Measurements from ENCODE around the gene NME4. TPM values are rescaled to one million over a fixed set of nuclear protein-coding genes. Genes with fewer than 3 reads are reported as not detected.
A peak's percentile ranks its signal among the peaks of the same experiment; 100 is the strongest.

The NME4 gene

GRCh38 chr16:445566-445965, 48.6 kb downstream of the NME4 start:
- peak overlapping the region; percentile 68 for H3K23ac ChIP-seq (ENCODE audit: low read depth, low read length, poor library complexity)
- H3K9ac ChIP-seq (ENCODE audit: low read depth, low read length, poor library complexity) = peak overlapping the region; percentile 30
- WGBS, 2 donors (ENCODE audit: extremely low coverage in 2 of 2, insufficient read length in 2 of 2, insufficient replicate concordance in 1 of 2) = no CpG with 5 or more reads among the region's 4 CpGs
- H3K4me1 ChIP-seq (ENCODE audit: control insufficient read depth in 2 of 2, insufficient read depth in 1 of 2, low read depth in 1 of 2, low read length in 2 of 2) = peaks cover 5 to 13% of the 10 kb centered on the region in 2 donors
- no peak overlapping the region for H4K8ac ChIP-seq (ENCODE audit: low read depth, low read length)
- H3K27me3 ChIP-seq (ENCODE audit: control insufficient read depth in 3 of 3, insufficient read depth in 3 of 3, low read depth in 1 of 3, low read length in 3 of 3) = no peaks in the 10 kb centered on the region
- peak overlapping the region; percentile 67 for H2BK120ac ChIP-seq (ENCODE audit: low read depth, low read length)
- H3K18ac ChIP-seq (ENCODE audit: low read length) = peak overlapping the region; percentile 8
- H2BK15ac ChIP-seq (ENCODE audit: low read length) = no peak overlapping the region
- H3K9me3 ChIP-seq (replicated peaks in 1 of 2; ENCODE audit: control insufficient read depth in 2 of 2, insufficient read depth in 1 of 2, low read depth in 1 of 2, low read length in 2 of 2) = no peaks in the 10 kb centered on the region
- H2AK5ac ChIP-seq (ENCODE audit: low read depth, low read length) = no peak overlapping the region
- no peak overlapping the region for H3K4ac ChIP-seq (ENCODE audit: low read length)
- H3K4me2 ChIP-seq (ENCODE audit: insufficient read depth, low read length, poor library complexity, severe bottlenecking) = no peak overlapping the region
- H3K36me3 ChIP-seq (replicated peaks in 1 of 2; ENCODE audit: control insufficient read depth in 2 of 2, insufficient read depth in 2 of 2, low read length in 2 of 2) = peaks cover 5 to 29% of the 10 kb centered on the region in 2 donors
- no peak overlapping the region for H3K27ac ChIP-seq (replicated peaks; ENCODE audit: low read length)
- H3K4me3 ChIP-seq (ENCODE audit: low read length in 2 of 2) = no peak overlapping the region
- H4K91ac ChIP-seq (ENCODE audit: low read depth, low read length, poor library complexity) = no peak overlapping the region
- peaks cover 17% of the 10 kb centered on the region for H3K79me1 ChIP-seq (ENCODE audit: low read depth, low read length)
- no peak overlapping the region for H2BK5ac ChIP-seq (ENCODE audit: low read length)
- H3K14ac ChIP-seq (ENCODE audit: low read length) = no peak overlapping the region
- H2AFZ ChIP-seq (ENCODE audit: low read length) = no peak overlapping the region
- no peak overlapping the region for H2BK12ac ChIP-seq (ENCODE audit: low read length)
- no peak for DNase-seq (ENCODE audit: low spot score)

Small RNAs within 50 kb of the gene (small RNA-seq; reads per million reads assigned to genes)
- gene RF00019 (ENCODE audit: insufficient read depth) = not detected

All from neuronal stem cell (in vitro differentiated cells).